NOMO-1 treated with dmso at 0.1 percent for 144 hours (cell line): Measurements from ENCODE around the gene ZNF202.
A peak's percentile ranks its signal among the peaks of the same experiment; 100 is the strongest.
"Not testable (repeated sequence)": the region's sequence is repeated elsewhere in the genome, so short reads cannot be mapped to it uniquely, and the experiment has no call there.

Experiments used
- DNase-seq: peaks from one replicate; lab custom pipeline; 2025; ENCODE audit not compliant: unreplicated experiment; lab: John Stamatoyannopoulos, UW

ZNF202 gene

GRCh38 chr11:123742031-123742723, 717 bp upstream of the ZNF202 start:
- DNase-seq, result no peak

GRCh38 chr11:123740787-123741158, 687 bp downstream of the ZNF202 start:
- DNase-seq, result no peak

GRCh38 chr11:123738374-123738773, 3.1 kb downstream of the ZNF202 start:
- DNase-seq, result no peak

- no peak for DNase-seq
These were observed 4.7 kb downstream of the ZNF202 start for GRCh38 chr11:123736769-123737168.

GRCh38 chr11:123729602-123730001, 11.9 kb downstream of the ZNF202 start:
- no peak for DNase-seq

GRCh38 chr11:123725995-123726655, 15.3 kb downstream of the ZNF202 start:
- DNase-seq, result no peak

GRCh38 chr11:123719452-123719851, 22.0 kb downstream of the ZNF202 start:
- no peak for DNase-seq

- no peak for DNase-seq
These were observed 23.0 kb downstream of the ZNF202 start for GRCh38 chr11:123718469-123718868.

- no peak for DNase-seq
These were observed 23.4 kb downstream of the ZNF202 start for GRCh38 chr11:123718063-123718462.

GRCh38 chr11:123712627-123713026, 28.8 kb downstream of the ZNF202 start:
- not testable (repeated sequence) for DNase-seq

GRCh38 chr11:123707606-123708205, 33.8 kb downstream of the ZNF202 start:
- peak; percentile 38 for DNase-seq

- no peak for DNase-seq
These were observed 34.3 kb downstream of the ZNF202 start for GRCh38 chr11:123707206-123707605.

- no peak for DNase-seq
These were observed 37.1 kb downstream of the ZNF202 start for GRCh38 chr11:123704341-123704740.

GRCh38 chr11:123702696-123703095, 38.8 kb downstream of the ZNF202 start:
- no peak for DNase-seq

GRCh38 chr11:123702139-123702538, 39.3 kb downstream of the ZNF202 start:
- no peak for DNase-seq

- peak; percentile 65 for DNase-seq
These were observed 40.7 kb downstream of the ZNF202 start for GRCh38 chr11:123700772-123701171.

- no peak for DNase-seq
These were observed 42.8 kb downstream of the ZNF202 start for GRCh38 chr11:123698546-123699127.

- DNase-seq, result no peak
These were observed 45.3 kb downstream of the ZNF202 start for GRCh38 chr11:123696183-123696582.

GRCh38 chr11:123695231-123695630, 46.2 kb downstream of the ZNF202 start:
- no peak for DNase-seq

- DNase-seq, result peak; percentile 29
These were observed 46.9 kb downstream of the ZNF202 start for GRCh38 chr11:123694551-123694950.

- DNase-seq, result no peak
These were observed 48.5 kb downstream of the ZNF202 start for GRCh38 chr11:123692961-123693360.

GRCh38 chr11:123690485-123690884, 51.0 kb downstream of the ZNF202 start:
- no peak for DNase-seq
